Activated CD4-positive, alpha-beta T cell treated with anti-CD3 and anti-CD28 coated beads, Interleukin-10, Interleukin-2, amounts not matched to agents 100 ng/mL and 50 ng/mL, durations not matched to agents 16 hours and 8 hours (primary cell): ENCODE measurements around the gene PNPLA6.
"Not testable (repeated sequence)": the region's sequence is repeated elsewhere in the genome, so short reads cannot be mapped to it uniquely, and the experiment has no call there.

Experiments
- DNase-seq: peaks from one replicate; pipeline ENCODE4 v3.0.0-alpha.2; 2020

The PNPLA6 gene

GRCh38 chr19:7556696-7557315 is 21.3 kb downstream of the PNPLA6 start:
- no peak for DNase-seq

DNA sequence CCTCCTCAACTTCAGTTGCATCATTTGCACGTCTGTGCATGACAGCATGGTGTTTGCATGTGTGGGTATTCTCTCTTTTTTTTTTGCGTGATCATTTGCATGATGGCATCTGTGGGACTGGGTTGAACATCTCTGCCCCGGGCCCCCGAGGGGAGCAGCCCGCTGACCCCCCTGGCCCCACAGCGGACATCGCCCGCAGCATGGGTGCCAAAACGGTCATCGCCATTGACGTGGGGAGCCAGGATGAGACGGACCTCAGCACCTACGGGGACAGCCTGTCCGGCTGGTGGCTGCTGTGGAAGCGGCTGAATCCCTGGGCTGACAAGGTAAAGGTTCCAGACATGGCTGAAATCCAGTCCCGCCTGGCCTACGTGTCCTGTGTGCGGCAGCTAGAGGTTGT is 23.1 kb downstream of the PNPLA6 start:
- no peak for DNase-seq

- no peak for DNase-seq
Measured at GRCh38 chr19:7559102-7559501, 23.6 kb downstream of the PNPLA6 start.

DNA sequence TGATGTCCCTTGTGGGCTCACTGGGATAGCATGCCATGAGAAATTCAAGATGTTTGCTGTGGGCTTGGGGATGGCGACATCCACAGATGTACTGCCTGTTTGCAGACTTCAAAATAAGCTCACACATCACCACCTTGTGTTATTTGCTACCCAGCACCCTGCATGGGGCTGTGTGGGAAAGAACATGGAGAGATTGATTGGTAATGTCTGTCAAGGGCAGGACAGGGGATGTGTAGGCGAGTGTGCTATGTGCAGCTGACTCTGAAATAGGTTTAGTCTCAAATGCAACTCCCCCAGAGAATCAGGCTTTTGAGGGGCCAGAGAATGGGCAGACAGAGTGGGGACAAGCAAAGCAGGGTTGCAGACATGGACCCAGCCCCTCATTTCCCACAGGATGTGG is 24.7 kb downstream of the PNPLA6 start:
- no peak for DNase-seq

GRCh38 chr19:7561325-7561724 is 25.8 kb downstream of the PNPLA6 start:
- DNase-seq, result no peak

- no peak for DNase-seq
Measured at GRCh38 chr19:7562646-7563393, 27.3 kb downstream of the PNPLA6 start.

DNA sequence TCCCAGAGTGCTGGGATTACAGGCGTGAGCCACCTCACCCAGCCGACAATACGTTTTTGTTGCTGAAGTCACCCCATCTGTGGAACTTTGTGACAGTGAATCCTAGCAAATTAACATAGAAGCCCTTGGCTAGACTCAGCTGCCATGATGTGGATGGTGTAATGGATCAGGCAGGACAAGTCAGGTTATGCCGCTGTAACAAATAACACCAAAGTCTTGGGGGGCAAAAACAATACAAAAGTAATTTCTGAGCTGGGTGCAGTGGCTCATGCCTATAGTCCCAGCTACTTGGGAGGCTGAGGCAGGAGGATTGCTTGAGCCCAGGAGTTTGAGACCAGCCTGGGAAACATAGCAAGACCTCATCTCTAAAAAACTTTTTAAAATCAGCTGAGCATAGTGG is 29.3 kb downstream of the PNPLA6 start:
- DNase-seq, result no peak

DNA sequence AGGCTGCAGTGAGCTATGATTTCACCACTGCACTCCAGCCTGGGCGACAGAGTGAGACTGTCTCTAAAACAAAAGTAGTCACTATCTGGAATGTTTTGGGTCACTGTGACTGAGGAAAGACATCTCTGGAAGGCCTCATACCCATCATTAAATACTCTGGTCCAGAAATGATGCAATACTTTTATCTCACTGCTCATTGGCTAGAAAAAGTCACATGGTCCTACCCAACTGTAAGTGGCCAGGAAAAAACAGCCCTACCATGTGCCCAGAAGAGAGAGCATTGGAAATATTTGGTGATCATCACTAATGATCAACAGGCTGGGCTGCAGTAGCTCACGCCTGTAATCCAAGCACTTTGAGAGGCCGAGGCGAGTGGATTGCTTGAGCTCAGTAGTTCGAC is 29.8 kb downstream of the PNPLA6 start:
- DNase-seq, result no peak

DNA sequence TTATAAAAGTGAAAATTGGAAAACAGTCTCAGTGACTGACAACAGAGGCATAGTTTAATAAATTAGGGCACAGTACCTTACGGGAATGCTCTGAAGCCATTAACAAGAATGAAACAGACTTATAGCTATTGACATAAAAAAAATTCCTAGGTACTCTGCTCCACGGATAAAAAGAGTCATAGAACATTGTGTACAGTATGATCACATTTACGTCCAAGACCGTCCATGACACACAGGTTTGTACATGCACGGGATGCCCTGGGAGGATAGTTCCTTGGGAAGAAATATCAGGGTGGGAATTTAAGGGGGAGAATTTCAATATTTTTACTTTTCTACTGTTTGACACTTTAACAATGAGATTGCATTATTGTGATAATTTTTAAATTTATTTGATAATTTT is 35.2 kb downstream of the PNPLA6 start:
- DNase-seq, result no peak

DNA sequence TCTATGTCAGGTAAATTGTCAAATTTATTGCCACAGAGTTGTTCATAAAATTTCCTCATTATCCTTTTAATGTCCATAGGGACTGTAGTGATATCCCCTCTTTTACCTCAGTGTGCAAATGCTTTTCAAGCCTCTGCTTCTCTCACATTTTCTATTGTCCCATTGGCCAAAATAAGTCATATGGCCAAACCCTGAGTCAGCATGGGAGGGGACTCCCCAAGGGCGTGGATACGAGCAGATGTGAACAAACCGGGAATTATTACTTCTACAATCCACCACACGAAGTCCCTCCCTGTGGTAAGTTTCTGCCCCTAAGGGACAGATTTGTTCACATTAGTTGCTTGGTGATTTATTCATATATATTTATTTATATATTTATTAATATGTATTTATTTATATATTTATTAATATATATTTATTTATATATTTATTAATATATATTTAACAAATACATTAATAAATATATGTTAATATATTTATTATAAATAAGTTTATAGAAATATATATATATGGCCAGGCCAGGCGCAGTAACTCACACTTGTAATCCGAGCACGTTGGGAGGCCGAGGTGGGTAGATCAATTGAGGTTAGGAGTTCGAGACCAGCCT is 40.0 kb downstream of the PNPLA6 start:
- DNase-seq, result no peak

DNA sequence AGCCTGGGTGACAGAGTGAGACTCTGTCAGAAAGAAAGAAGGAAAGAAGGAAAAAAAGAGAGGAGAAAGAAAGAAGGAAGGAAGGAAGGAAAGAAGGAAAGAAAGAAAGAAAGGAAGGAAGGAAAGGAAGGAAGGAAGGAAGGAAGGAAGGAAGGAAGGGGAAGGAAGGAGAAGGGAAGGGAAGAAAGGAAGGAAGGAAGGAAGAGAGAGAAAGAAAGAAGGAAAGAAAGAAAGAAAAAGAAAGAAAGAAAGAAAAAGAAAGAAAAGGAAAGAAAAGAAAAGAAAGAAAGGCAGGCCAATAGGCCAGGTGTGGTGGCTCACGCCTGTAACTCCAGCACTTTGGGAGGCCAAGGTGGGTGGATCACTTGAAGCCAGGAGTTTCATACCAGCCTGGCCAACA is 41.9 kb downstream of the PNPLA6 start:
- not testable (repeated sequence) for DNase-seq

DNA sequence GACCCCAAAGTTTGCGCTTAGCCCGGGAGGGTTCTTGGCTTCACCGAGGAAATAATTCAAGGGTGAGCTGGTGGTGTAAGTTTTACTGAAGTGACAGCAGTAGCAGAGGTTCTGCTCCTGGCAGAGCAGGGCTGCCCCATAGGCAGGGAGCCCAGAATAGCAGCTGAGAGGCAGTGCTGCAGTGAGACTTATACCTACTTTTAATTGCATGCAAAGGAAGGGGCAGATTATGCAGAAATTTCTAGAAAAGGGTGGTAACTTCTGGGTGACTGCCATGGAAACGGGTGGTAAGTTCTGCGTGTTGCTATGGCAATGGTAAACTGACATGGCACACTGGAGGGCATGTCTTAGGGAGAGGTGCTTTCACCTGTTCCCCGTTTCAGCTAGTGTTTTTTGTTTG is 42.6 kb downstream of the PNPLA6 start:
- no peak for DNase-seq

GRCh38 chr19:7579182-7579581 is 43.7 kb downstream of the PNPLA6 start:
- DNase-seq, result no peak

GRCh38 chr19:7582446-7582845 is 46.9 kb downstream of the PNPLA6 start:
- no peak for DNase-seq

GRCh38 chr19:7589822-7590221 is 54.3 kb downstream of the PNPLA6 start:
- no peak for DNase-seq

DNA sequence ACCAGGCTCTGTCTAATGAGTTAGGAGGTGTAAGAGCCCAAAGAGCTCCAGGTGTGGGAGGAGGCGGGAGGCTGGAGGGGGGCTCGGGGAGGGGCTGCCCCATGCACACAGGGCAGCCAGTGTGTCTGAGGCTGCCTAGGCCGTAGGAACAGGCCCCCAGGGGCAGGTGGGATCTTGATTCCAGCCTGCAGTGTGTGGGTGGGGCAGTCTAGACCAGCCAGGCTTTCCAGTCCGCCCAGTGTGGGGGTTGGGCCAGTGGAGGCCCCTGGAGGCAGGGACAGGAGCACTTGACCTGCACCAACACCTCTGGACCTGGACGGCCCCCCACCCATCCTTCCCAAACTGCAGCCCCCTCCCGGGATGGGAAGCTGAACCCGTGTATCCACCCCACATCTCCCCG is 54.7 kb downstream of the PNPLA6 start:
- DNase-seq, result no peak

- peak; percentile 34 for DNase-seq
Measured at GRCh38 chr19:7595466-7596133, 60.1 kb downstream of the PNPLA6 start, which contains the start of gene CAMSAP3. Gene CAMSAP3, plus strand, starts transcription at chr19:7595863. Its CDS starts 140 bp downstream, at chr19:7596003.

DNA sequence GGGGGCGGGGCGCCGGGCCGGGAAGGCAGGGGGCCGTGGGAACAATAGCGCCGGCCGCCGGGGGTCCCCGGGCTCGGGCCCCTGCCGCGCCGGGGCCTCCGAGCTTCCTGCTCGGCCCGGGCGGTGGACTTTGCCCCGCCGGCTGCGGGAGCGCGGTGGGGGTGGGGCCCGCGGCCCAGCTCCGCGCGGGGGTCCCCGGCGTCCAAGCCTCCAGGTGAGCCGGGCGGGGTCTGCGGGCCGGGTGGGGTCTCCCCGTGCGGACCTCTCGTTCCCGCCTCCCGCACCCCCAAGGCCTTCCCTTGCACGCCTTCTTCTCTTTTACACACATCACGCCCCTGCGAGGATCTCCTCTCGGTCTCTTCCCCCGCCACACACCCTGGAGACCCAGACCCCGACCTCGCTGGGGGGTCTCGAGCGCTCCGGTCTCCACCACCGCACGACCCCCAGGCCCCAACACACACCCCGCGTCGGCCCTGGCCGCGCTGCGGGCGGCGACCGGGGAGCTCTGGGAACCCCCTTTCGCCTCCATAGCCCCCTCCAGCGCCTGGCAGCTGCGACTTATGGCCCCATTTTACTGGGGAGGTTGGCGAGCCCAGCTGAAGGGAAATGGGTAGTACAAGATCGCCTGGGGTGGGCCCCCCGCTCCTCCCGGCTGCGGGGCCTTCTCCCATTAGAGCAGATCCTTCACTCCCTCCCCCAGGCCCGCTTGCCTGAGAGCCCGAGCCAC is 60.9 kb downstream of the PNPLA6 start:
- no peak for DNase-seq

DNA sequence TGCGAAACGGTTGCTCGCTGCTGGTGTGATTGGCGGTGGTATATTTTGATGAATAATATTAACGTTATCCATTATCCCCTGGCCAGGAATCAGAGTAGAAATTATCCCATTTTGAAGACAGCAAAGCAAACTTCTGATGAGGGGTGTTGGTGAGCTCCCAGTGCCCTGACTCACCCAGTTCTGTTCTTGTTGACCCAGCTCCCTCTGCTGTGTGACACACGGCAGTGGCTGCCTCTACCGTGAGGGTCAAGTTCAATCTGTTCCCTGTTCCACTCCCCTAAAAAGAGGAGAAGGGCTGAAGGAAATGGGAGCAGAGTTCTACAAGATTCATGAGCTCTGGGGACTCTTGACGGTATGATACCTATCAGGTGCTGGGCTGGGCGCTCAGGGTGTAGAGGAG is 62.2 kb downstream of the PNPLA6 start:
- DNase-seq, result no peak

GRCh38 chr19:7598180-7598579 is 62.7 kb downstream of the PNPLA6 start:
- DNase-seq, result no peak

GRCh38 chr19:7600721-7601120 is 65.2 kb downstream of the PNPLA6 start:
- DNase-seq, result no peak

DNA sequence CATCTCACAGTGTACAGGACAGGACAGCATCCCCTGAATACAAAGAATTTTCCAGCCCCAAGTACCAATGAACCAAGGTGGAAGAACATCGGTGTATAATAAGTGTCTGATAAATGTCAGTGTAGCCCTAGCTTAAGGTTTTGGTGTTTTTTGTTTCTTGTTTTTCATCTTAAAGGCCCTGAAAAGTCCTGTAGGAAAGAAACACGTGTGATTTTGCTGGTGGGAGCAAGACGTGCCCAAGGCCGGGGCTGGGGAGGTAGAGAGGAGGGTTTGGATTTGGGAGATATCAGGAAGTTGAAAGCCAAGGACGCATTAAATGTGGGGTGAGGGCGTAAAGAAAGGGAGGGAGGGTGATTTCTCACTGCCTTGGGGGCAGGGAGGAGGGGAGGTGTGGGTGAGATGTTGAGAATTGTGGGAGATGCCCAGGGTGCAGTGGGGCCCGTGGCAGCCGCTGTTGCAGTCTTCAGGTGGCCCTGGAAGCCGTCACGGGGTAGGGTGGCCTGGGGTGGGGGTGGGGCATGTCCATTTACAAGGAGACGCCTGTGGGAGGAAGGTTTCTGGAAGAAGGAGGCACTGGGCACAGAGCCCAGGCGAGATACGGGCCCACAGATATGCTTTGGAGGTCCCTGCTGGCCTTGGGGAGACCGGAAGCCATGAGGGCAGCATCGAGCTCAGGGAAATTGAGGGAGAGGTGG is 66.9 kb downstream of the PNPLA6 start:
- no peak for DNase-seq
